H54 (cell line): ENCODE data around the gene ATAD5.

Experiments used
- DNase-seq: peaks from one replicate; pipeline ENCODE4 v3.0.0; 2011; ENCODE audit warnings: low spot score, mixed read lengths; ENCODE audit not compliant: insufficient read length
- FAIRE-seq: peaks from 3 replicates; lab custom pipeline; 2011; peaks lifted over from hg19 to GRCh38; lab: Jason Lieb, UNC
- POLR2A ChIP-seq: IDR thresholded peaks from 2 replicates; pipeline ENCODE4 v1.6.1; 2011; ENCODE audit warnings: low read depth, mild to moderate bottlenecking, low read length

Gene ATAD5, protein sequence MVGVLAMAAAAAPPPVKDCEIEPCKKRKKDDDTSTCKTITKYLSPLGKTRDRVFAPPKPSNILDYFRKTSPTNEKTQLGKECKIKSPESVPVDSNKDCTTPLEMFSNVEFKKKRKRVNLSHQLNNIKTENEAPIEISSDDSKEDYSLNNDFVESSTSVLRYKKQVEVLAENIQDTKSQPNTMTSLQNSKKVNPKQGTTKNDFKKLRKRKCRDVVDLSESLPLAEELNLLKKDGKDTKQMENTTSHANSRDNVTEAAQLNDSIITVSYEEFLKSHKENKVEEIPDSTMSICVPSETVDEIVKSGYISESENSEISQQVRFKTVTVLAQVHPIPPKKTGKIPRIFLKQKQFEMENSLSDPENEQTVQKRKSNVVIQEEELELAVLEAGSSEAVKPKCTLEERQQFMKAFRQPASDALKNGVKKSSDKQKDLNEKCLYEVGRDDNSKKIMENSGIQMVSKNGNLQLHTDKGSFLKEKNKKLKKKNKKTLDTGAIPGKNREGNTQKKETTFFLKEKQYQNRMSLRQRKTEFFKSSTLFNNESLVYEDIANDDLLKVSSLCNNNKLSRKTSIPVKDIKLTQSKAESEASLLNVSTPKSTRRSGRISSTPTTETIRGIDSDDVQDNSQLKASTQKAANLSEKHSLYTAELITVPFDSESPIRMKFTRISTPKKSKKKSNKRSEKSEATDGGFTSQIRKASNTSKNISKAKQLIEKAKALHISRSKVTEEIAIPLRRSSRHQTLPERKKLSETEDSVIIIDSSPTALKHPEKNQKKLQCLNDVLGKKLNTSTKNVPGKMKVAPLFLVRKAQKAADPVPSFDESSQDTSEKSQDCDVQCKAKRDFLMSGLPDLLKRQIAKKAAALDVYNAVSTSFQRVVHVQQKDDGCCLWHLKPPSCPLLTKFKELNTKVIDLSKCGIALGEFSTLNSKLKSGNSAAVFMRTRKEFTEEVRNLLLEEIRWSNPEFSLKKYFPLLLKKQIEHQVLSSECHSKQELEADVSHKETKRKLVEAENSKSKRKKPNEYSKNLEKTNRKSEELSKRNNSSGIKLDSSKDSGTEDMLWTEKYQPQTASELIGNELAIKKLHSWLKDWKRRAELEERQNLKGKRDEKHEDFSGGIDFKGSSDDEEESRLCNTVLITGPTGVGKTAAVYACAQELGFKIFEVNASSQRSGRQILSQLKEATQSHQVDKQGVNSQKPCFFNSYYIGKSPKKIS (N-terminal part only)

DNA sequence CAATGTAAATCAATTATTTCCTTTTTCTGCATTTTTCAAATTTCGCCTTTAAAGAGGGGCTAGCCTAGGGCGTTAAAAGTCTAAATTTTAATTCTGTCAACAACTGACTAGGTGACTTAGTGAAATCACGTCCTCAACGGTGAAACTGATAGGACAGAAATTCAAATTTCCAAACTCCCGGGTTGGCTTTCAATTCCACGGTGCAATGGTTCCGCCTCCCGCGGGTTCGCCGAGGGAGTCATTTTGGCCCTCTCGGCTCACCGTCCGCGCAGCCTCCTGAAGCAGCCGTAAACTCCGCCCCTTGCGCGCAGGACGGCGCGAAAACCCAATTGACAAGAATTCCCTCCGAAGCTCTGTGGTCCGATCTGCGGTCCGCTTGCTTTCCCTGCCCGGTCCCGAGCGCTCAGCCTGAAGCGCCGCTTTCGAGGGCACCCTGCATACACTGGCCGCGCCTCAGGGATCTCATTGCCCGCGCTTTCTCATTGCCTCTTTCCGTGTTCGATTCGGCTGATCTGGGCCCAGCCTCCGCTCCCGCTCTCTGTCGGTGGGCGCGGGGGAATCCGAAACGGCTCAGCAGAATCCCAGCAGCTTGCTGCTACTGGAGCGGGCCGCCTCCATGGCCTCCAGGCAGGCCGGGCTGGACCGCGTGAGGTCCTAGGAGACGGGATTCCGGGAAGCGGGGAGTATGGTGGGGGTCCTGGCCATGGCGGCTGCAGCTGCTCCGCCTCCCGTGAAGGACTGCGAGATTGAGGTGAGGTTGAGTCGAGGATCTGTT is at the start of gene ATAD5:
Gene ATAD5 (plus strand): TSS at position 304 of the 775 bp plus-strand sequence. CDS start 382 bp downstream, at position 686.
- FAIRE-seq (no peak), DNase-seq (peak; percentile 63)
- TF ChIP-seq POLR2A: peak; percentile 65

DNA sequence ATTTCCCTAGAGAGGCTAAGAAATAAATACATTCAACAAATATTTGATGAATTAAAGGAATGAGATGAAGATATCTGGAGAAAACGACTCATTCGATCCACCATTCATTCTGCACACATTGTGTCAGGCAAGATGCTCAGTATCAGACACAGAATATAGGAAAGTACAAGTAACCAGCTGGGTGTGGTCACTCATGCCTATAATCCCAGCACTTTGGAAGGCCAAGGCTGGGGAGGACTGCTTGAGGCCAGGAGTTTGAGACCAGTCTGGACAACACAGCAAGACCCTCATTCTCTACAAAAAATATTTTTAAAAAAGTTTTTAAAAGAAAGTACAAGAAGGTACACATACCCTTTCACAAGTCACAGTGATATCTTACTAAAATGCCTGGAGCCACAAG is 49.6 kb upstream of the ATAD5 start:
- DNase-seq: no peak
- TF ChIP-seq POLR2A: no peak
- FAIRE-seq: no peak

DNA sequence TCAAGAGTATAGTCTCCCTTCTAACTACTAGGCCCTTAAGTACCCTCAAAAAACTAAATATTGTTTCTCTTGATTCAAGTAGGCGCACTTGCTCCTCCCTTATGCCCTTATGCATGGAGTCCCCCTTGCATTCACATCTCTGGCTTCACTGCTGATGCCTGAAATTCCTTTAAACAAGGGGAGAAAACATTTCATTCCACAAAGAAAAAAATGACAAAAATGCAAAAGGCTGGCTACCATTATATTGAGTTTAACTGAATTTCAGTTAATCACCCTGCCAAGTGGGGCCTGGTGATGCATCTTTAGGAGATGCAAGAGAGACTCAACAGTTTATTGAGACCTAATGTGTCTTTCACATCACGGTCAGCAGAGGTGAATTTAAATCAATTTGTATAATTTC is 42.8 kb upstream of the ATAD5 start:
- no peak for TF ChIP-seq POLR2A
- DNase-seq (no peak), FAIRE-seq (no peak)

DNA sequence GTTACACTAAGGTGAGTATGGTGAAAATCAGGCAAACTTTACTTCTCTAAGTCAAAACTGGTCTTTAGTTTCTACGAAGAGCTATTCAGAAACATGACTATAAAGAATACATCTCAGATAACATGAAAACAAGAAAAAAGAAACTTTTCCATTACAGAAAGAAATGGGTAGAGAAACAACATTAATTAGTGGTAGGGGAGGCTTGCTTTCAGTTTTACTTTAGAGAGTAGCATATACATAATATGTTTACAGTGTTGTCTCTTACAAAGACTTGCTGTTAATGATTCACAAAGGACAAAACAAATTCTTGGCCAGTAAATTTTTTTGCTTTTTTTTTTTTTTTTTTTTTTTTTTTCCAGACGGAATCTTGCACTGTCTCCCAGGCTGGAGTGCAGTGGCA is 41.5 kb upstream of the ATAD5 start:
- TF ChIP-seq POLR2A: no peak
- no peak for FAIRE-seq
- no peak for DNase-seq

DNA sequence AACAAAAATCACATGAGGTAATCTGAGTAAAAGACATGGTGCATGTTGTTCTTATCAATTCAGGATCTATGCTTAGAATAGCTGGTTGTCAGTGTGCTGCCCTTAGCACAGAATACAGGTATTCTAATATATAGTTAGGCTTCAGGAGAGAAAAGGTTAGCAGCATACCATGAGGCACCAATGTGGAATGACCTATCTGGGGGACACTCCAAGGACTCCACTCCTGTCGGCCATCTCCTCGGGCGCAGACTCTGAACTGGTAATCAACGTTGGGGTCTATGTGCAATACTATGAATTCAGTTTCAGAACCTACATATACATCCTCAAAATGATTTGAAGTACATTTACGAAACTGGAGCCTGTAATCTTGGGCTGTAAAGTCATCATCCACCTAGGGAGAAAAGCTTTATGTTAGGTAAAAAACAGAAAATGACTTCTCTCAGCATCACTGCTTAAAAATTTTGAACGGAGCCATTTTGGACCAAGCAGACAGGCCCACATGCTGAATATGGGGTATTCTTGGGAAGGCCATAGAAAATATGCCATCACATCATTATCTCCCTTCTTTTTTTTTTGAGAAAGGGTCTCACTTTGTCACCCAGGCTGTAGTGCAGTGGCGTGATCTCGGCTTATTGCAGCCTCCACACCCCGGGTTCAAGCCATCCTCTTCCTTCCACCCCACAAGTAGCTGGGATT is 38.3 kb upstream of the ATAD5 start:
- no peak for TF ChIP-seq POLR2A
- DNase-seq (no peak), FAIRE-seq (no peak)

DNA sequence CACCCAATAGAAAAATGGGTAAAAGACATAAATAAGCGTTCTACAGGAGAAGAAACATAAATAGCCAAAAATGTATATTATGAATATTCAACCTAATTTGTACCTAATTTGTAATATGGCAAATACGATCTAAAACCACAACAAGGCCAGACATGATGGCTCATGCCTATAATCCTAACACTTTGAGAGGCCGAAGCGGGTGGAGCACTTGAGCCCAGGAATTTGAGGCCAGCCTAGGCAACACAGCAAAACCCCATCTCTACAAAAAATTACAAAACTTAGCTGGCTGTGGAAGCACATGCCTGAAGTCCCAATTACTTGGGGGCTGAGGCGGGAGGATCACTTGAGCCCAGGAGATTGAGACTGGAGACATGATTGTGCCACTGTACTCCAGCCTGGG is 37.4 kb upstream of the ATAD5 start:
- FAIRE-seq (no peak), DNase-seq (no peak)
- no peak for TF ChIP-seq POLR2A

DNA sequence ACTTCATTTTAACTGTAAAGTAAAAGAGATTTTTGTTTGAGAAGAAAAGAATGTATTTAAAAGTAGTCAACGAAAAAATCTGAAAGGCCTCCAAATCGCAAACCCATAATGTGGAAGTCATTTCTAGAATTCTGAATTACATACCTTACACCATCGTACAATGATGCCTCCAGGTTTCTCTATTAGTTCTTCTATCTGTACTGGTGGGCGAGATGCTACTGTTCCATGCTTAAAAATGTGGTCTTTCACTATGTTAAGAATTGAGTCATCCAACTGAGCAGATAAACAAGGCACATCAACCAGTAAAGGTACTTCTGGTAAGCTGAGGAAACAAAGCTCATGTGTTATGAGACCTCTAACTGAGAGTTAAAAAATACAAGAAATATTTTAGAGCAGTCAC is 35.8 kb upstream of the ATAD5 start:
- DNase-seq (no peak), FAIRE-seq (no peak)
- no peak for TF ChIP-seq POLR2A

DNA sequence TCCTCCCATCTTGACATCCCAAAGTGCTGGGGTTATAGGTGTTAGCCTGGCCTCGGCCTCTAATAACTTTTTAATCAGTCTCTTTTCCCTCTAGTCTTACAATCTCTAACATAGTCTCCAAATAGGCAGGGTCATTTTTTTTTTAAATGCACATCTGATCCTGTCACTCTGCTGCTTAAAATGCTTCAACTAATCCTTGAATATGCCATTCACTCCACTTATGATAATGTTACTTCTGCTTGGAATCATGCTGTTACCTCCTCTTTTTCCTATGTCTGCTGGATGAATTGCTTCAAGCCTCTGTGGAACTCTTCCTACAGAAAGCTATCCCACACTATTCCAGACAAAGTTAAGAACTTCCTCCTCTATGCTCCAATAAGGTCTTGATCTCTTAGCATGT is 30.1 kb upstream of the ATAD5 start:
- TF ChIP-seq POLR2A: no peak
- FAIRE-seq (no peak), DNase-seq (no peak)

DNA sequence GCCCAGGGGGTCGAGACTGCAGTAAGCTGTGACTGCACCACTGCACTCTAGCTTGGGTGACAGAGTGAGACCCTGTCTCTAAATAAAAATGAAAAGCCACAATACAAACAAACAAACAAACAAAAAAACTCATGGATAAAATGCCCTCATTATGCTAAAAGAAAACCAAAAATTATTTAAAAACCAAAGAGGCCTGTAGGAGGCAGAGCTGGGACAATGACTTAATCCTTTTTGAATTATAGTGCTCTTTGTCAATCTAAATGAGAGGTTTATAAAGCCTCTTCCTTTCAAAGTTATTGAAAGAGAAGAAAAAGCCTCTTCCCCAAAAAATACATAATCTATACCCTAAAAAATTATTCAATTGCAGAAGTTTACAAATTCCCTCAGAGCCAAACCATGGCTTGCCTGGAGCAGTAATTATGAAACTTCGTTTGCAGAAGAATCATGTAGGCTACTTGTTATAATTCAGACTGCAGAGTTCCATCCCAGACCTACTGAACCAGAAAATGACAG is 25.8 kb upstream of the ATAD5 start:
- FAIRE-seq: no peak
- no peak for TF ChIP-seq POLR2A
- DNase-seq: no peak

DNA sequence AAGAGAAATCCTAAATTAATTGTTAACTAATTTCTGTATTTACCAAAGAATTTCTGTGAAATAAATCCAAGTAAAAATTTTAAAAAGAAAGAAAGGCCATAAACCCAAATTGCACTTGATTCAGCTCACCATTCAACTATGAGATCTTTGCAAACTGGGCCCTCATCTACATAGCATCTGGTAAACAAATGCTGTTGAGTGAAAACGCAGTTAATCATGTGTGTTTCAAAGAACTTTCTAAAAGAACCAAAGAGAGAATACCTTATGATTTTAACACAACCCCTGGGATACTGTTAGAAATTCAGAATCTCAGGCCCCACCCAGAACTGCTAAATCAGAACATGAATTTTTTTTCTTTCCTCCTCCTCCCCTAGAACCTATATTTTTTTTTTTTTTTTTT is 23.9 kb upstream of the ATAD5 start:
- no peak for FAIRE-seq
- no peak for TF ChIP-seq POLR2A
- no peak for DNase-seq

DNA sequence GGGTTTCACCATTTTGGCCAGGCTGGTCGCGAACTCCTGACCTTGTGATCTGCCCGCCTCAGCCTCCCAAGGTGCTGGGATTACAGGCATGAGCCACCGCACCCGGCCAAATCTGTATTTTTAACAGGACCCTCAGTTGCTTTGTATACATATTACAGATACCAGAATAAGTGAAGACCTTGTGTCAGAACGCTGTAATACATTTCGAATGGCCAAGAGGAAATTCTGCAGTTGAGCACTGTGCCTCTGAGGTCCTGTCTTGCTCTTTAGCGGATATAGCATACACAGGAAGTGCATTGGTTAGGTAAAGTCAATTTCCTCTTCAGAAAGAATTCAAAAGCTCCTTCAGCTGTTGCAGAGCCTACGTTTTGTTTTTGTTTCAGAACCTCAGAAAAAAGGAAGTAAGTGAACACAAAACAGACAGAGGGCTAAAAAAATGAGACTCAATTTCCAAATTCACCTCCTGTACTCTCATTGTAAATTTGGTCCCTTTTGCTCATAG is 22.9 kb upstream of the ATAD5 start:
- FAIRE-seq: no peak
- no peak for TF ChIP-seq POLR2A
- DNase-seq: no peak

DNA sequence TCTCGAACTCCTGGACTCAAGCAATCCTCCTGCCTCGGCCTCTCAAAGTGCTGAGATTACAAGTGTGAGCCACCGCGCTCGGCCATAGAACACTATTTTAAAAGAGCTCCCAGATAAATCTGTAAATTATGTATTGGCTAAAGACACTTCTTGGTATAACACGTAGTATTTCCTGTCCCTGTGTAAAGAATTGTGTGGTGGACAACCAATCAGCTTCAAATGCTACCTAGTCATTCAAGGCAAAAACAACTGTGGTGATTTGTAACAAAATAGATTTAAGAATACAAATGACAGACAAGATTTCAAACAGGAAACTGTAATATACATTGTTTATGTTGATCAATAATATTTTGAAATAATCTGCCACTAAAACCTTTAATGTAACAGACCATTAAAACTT is 21.9 kb upstream of the ATAD5 start:
- no peak for DNase-seq
- FAIRE-seq: no peak
- no peak for TF ChIP-seq POLR2A
